Endothelial cell of umbilical vein (primary cell): ENCODE measurements around the gene SCAMP4. TPM values are rescaled to one million over a fixed set of nuclear protein-coding genes. Genes with fewer than 3 reads are reported as not detected.

ENCODE experiments used
- BruUV-seq: library from RNA; stranded (reverse); fragments of 400-500 nt; replicated peaks from 2 replicates; lab custom pipeline; 2021; lab: Mats Ljungman, UMichigan
- CTCF ChIA-PET: fragments of 300-600, 350-600 bp; sonication (Branson Sonifier 250); formaldehyde crosslinking; loops from one replicate; lab custom pipeline; 2021; ENCODE audit warnings: antibody characterized with exemption, inconsistent platforms; lab: Charles Lee
- POLR2A ChIA-PET: fragments of 300-600, 350-600 bp; sonication (Branson Sonifier 250); formaldehyde crosslinking; loops from one replicate; lab custom pipeline; 2021; ENCODE audit warnings: antibody characterized with exemption, inconsistent platforms; lab: Charles Lee
- DNase-seq: peaks from one replicate; pipeline ENCODE4 v3.0.0-alpha.2; 2011; ENCODE audit warnings: low read depth, low spot score
- FAIRE-seq: peaks from 2 replicates; lab custom pipeline; 2011; peaks lifted over from hg19 to GRCh38; lab: Jason Lieb, UNC
- H2AFZ ChIP-seq: 2 replicates; pipeline ENCODE4 v1.6.0; 2012; ENCODE audit warnings: low read depth, low read length, control low read depth, inconsistent platforms
- H3K27ac ChIP-seq: 2 replicates; pipeline ENCODE4 v1.5.1; 2011; ENCODE audit warnings: low read depth, mild to moderate bottlenecking, control low read depth, low read length, moderate library complexity; ENCODE audit not compliant: insufficient read depth
- H3K27me3 ChIP-seq, 2 experiments: 2 replicates each; pipeline versions ENCODE4 v1.6.0 to v1.6.1; 2011; ENCODE audit warnings: low read length in 2 of 2, mixed read lengths in 1 of 2; ENCODE audit not compliant: control insufficient read depth in 2 of 2, insufficient read depth in 2 of 2
- H3K36me3 ChIP-seq, 2 experiments: 2 replicates in 1 of 2; 3 replicates in 1 of 2; pipeline ENCODE4 v1.5.1; 2011; ENCODE audit warnings: low read length in 2 of 2, mild to moderate bottlenecking in 1 of 2, moderate library complexity in 1 of 2; ENCODE audit not compliant: control insufficient read depth in 2 of 2, insufficient read depth in 2 of 2; ENCODE audit errors: extremely low read depth in 1 of 2
- H3K4me1 ChIP-seq: 3 replicates; pipeline ENCODE4 v1.5.1; 2011; ENCODE audit warnings: mild to moderate bottlenecking, low read length; ENCODE audit not compliant: control insufficient read depth, insufficient read depth; ENCODE audit errors: extremely low read depth
- H3K4me2 ChIP-seq: 2 replicates; pipeline ENCODE4 v1.6.1; 2011; ENCODE audit warnings: low read length, control low read depth, mixed read lengths; ENCODE audit not compliant: insufficient read depth
- H3K4me3 ChIP-seq, 3 experiments: fragments of 200-600 bp in 1 of 3; sonication (generic), shearing (Covaris generic) in 1 of 3; replicated peaks in 1 of 3; 2 replicates each; pipeline ENCODE4 v1.5.1; 2011 to 2016; ENCODE audit warnings: control low read depth in 3 of 3, low read length in 3 of 3, mild to moderate bottlenecking in 2 of 3, inconsistent platforms in 1 of 3, low read depth in 1 of 3, moderate library complexity in 1 of 3; ENCODE audit not compliant: insufficient read depth in 1 of 3
- H3K79me2 ChIP-seq: 2 replicates; pipeline ENCODE4 v1.6.0; 2012; ENCODE audit warnings: low read length, inconsistent platforms; ENCODE audit not compliant: control insufficient read depth, insufficient read depth
- H3K9ac ChIP-seq: replicated peaks from 2 replicates; pipeline ENCODE3; 2011; ENCODE audit warnings: low read length, control low read depth; ENCODE audit not compliant: insufficient read depth; ENCODE audit errors: extremely low read depth
- H3K9me1 ChIP-seq: replicated peaks from 3 replicates; pipeline ENCODE4 v1.6.0; 2011; ENCODE audit warnings: mild to moderate bottlenecking, low read length; ENCODE audit not compliant: control insufficient read depth, insufficient read depth; ENCODE audit errors: extremely low read depth
- H3K9me3 ChIP-seq: replicated peaks from 2 replicates; pipeline ENCODE4 v1.5.1; 2012; ENCODE audit warnings: low read length, inconsistent platforms; ENCODE audit not compliant: control insufficient read depth, insufficient read depth
- H4K20me1 ChIP-seq: replicated peaks from 2 replicates; pipeline ENCODE3; 2011; ENCODE audit warnings: mild to moderate bottlenecking, low read length; ENCODE audit not compliant: control insufficient read depth, insufficient read depth; ENCODE audit errors: extremely low read depth
- EZH2 ChIP-seq: IDR thresholded peaks from 2 replicates; pipeline ENCODE4 v1.6.1; 2012; ENCODE audit warnings: borderline replicate concordance, low read depth, mild to moderate bottlenecking, moderate library complexity, low read length, inconsistent platforms; ENCODE audit not compliant: severe bottlenecking
- FOS ChIP-seq: IDR thresholded peaks from 2 replicates; pipeline ENCODE4 v1.6.1; 2011; ENCODE audit warnings: mild to moderate bottlenecking, low read length, moderate library complexity, borderline replicate concordance; ENCODE audit not compliant: insufficient read depth
- GATA2 ChIP-seq: IDR thresholded peaks from 2 replicates; pipeline ENCODE4 v1.7.0; 2011; ENCODE audit warnings: low read depth, mild to moderate bottlenecking, moderate library complexity, mixed read lengths, low read length; ENCODE audit not compliant: insufficient read length, insufficient read depth
- JUN ChIP-seq: IDR thresholded peaks from 2 replicates; pipeline ENCODE4 v1.6.1; 2011; ENCODE audit warnings: borderline replicate concordance, low read depth; ENCODE audit not compliant: insufficient read length, insufficient read depth
- MYC ChIP-seq: IDR thresholded peaks from one replicate; pipeline ENCODE4 v1.6.1; 2011; ENCODE audit warnings: mild to moderate bottlenecking, low read depth, low read length
- POLR2A ChIP-seq: IDR thresholded peaks from 2 replicates; pipeline ENCODE4 v1.6.1; 2012; ENCODE audit warnings: low read depth, mild to moderate bottlenecking, control low read depth, low read length
- POLR2AphosphoS5 ChIP-seq: IDR thresholded peaks from 2 replicates; pipeline ENCODE4 v1.6.1; 2012; ENCODE audit warnings: low read depth, mild to moderate bottlenecking, control low read depth, low read length, moderate library complexity; ENCODE audit not compliant: insufficient read depth
- dilution Hi-C: fragments of 300-500 bp; cut with MboI; formaldehyde crosslinking; loops from one replicate; pipeline ENCODE4 v1.15.0; 2019; ENCODE audit warnings: low sequenced_read_pairs; ENCODE audit not compliant: extremely low pct_ligation_motif_present
- intact Hi-C: fragments of 100-400 bp; cut with micrococcal nuclease; formaldehyde crosslinking; loops from one replicate; pipeline ENCODE4 v1.10.0; 2022
- polyA plus RNA-seq, 4 experiments: library from polyadenylated mRNA; depleted of rRNA in 3 of 4; stranded (reverse) in 3 of 4; unstranded in 1 of 4; fragments of >200 nt; gene quantifications; 2 replicates each; pipeline versions ENCODE4 v1.2.1 to v1.2.3, GENCODE V29; 2011 to 2012; ENCODE audit warnings: missing spikeins in 1 of 4
- total RNA-seq: library from RNA; stranded (reverse); gene quantifications from 2 replicates; pipeline ENCODE4 v1.2.3, GENCODE V29; 2021
- TF ChIP-seq, protein P1 (sequence below): IDR thresholded peaks from 2 replicates; pipeline ENCODE4 v1.6.1; 2011; ENCODE audit not compliant: insufficient read depth, insufficient read length
- TF ChIP-seq, protein P2 (sequence below), 2 donors: IDR thresholded peaks; 1 replicate in 1 of 2; 2 replicates in 1 of 2; pipeline ENCODE4 v1.5.1; 2011; ENCODE audit warnings: low read length in 2 of 2, mild to moderate bottlenecking in 2 of 2, moderate library complexity in 2 of 2, control low read depth in 1 of 2, inconsistent platforms in 1 of 2, low read depth in 1 of 2; ENCODE audit not compliant: insufficient read depth in 1 of 2; ENCODE audit errors: extremely low read depth in 1 of 2

Gene SCAMP4
- total and polyA plus RNA-seq, 2 donors (not counting 3 experiments of a cell fraction or from before 2014, with no cell fraction given), result 24.4 to 68.2 TPM

DNA sequence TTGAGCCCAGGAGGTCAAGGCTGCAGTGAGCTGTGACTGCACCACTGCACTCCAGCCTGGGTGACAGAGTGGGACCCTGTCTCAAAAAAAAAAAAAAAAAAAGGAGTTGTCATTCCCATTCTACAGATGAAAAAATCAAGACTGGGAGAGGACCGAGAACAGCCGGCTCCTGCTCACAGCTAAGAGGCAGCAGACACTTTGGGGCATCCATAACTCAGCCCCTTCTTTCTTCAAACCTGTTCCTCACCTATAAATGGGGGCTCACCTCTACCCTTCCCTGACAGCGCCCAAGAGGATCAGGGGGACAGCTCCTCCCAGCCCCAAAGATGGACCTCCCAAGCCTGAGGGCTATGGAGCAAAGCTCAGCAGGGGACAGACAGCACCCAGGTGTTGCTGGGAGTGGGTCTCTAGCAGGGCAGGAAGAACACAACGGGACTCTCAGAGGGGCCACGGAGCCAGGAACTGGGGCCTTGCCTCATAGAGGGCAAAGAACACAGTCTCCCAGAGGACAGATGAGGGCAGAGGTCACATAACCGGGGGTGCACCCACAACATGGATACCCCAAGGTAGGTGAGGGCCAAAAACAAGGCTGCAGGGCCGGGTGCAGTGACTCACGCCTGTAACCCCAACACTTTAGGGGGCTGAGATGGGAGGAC is 38.4 kb upstream of the SCAMP4 start:
- no peaks in the 10 kb centered on the region for H3K9me1 ChIP-seq
- TF ChIP-seq, protein P1, sequence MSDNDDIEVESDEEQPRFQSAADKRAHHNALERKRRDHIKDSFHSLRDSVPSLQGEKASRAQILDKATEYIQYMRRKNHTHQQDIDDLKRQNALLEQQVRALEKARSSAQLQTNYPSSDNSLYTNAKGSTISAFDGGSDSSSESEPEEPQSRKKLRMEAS, result no peak
- TF ChIP-seq MYC (no peak), POLR2AphosphoS5 (no peak), EZH2 (no peak), GATA2 (no peak), POLR2A (no peak), JUN (no peak), FOS (no peak)
- TF ChIP-seq, protein P2, sequence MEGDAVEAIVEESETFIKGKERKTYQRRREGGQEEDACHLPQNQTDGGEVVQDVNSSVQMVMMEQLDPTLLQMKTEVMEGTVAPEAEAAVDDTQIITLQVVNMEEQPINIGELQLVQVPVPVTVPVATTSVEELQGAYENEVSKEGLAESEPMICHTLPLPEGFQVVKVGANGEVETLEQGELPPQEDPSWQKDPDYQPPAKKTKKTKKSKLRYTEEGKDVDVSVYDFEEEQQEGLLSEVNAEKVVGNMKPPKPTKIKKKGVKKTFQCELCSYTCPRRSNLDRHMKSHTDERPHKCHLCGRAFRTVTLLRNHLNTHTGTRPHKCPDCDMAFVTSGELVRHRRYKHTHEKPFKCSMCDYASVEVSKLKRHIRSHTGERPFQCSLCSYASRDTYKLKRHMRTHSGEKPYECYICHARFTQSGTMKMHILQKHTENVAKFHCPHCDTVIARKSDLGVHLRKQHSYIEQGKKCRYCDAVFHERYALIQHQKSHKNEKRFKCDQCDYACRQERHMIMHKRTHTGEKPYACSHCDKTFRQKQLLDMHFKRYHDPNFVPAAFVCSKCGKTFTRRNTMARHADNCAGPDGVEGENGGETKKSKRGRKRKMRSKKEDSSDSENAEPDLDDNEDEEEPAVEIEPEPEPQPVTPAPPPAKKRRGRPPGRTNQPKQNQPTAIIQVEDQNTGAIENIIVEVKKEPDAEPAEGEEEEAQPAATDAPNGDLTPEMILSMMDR (IDR thresholded peaks at IDR 0.05; ENCODE audit: extremely low read depth in 1 of 2, insufficient read depth in 1 of 2, low read depth in 1 of 2, low read length in 2 of 2), result no peak
- no peaks in the 10 kb centered on the region for H3K9me3 ChIP-seq
- ChIA-PET POLR2A (no interaction called here), CTCF (interaction anchor here (0.9 to 3.2 kb wide), 4 partner anchors 9 to 21 kb away, joined by 3 to 44 read pairs (median 4); no protein-coding TSS in a partner anchor)
- BruUV-seq, result no TSS peak
- H3K36me3 ChIP-seq, result peaks cover 0 to 4% of the 10 kb centered on the region in 2 experiments
- no peak overlapping the region for H3K4me3 ChIP-seq
- H2AFZ ChIP-seq, result no peak overlapping the region
- DNase-seq (no peak), FAIRE-seq (no peak)
- H3K27ac ChIP-seq, result no peak overlapping the region
- dilution Hi-C loops, result no loop called here
- H3K27me3 ChIP-seq, result no peaks in the 10 kb centered on the region
- no peaks in the 10 kb centered on the region for H4K20me1 ChIP-seq
- no peak overlapping the region for H3K4me2 ChIP-seq
- intact Hi-C loops, result no loop called here
- H3K9ac ChIP-seq, result no peak overlapping the region
- H3K4me1 ChIP-seq, result peaks cover 3% of the 10 kb centered on the region
- H3K79me2 ChIP-seq, result peaks cover 13% of the 10 kb centered on the region
